Measurements from ENCODE around the gene KDM2B. TPM values are rescaled to one million over a fixed set of nuclear protein-coding genes. Genes with fewer than 3 reads are reported as not detected.

KDM2B gene
- total and polyA plus RNA-seq, 2 experiments from 2014 or later, result 13.6 to 22.7 TPM

- Histone ChIP-seq H3K36me3 (replicated peaks; ENCODE audit: insufficient read depth, low read depth) (no peaks in the 10 kb centered on the region), H3K27ac (no peak overlapping the region), H3K4me1 (ENCODE audit: insufficient read depth) (no peaks in the 10 kb centered on the region), H3K9me3 (ENCODE audit: low read depth) (no peaks in the 10 kb centered on the region), H3K79me2 (no peaks in the 10 kb centered on the region), H3K4me2 (no peak overlapping the region), H2AFZ (no peak overlapping the region), H3K4me3 (no peak overlapping the region), H4K20me1 (ENCODE audit: insufficient read depth, poor library complexity, severe bottlenecking) (no peaks in the 10 kb centered on the region), H3K9me2 (replicated peaks; ENCODE audit: insufficient read depth) (no peaks in the 10 kb centered on the region), H3K27me3 (no peaks in the 10 kb centered on the region)
- no peak for DNase-seq (ENCODE audit: low spot score)
- WGBS (ENCODE audit: low lambda C conversion rate, missing lambda C conversion rate), result 99% methylated on average over 46 of the region's 68 CpGs
- TF ChIP-seq EZH2phosphoT487 (IDR thresholded peaks at IDR 0.05; ENCODE audit: low read depth, severe bottlenecking, unreplicated experiment), result no peak
- TF ChIP-seq EZH2 (IDR thresholded peaks at IDR 0.05; ENCODE audit: borderline replicate concordance), result no peak
These were observed 138.5 kb downstream of the KDM2B start for GRCh38 chr12:121442028-121442948.

GRCh38 chr12:121441555-121441954 lies 139.3 kb downstream of the KDM2B start:
- 96% methylated on average over 17 of the region's 17 CpGs for WGBS (ENCODE audit: low lambda C conversion rate, missing lambda C conversion rate)

GRCh38 chr12:121440768-121441167 lies 140.1 kb downstream of the KDM2B start:
- Histone ChIP-seq H3K4me3 (no peak overlapping the region), H3K27me3 (no peaks in the 10 kb centered on the region), H3K79me2 (no peaks in the 10 kb centered on the region), H2AFZ (no peak overlapping the region), H4K20me1 (ENCODE audit: insufficient read depth, poor library complexity, severe bottlenecking) (no peaks in the 10 kb centered on the region), H3K27ac (no peak overlapping the region), H3K4me1 (ENCODE audit: insufficient read depth) (no peaks in the 10 kb centered on the region), H3K4me2 (no peak overlapping the region), H3K9me3 (ENCODE audit: low read depth) (no peaks in the 10 kb centered on the region), H3K9me2 (replicated peaks; ENCODE audit: insufficient read depth) (no peaks in the 10 kb centered on the region), H3K36me3 (replicated peaks; ENCODE audit: insufficient read depth, low read depth) (no peaks in the 10 kb centered on the region)
- 98% methylated on average over 15 of the region's 15 CpGs for WGBS (ENCODE audit: low lambda C conversion rate, missing lambda C conversion rate)
- no peak for DNase-seq (ENCODE audit: low spot score)
- TF ChIP-seq EZH2 (IDR thresholded peaks at IDR 0.05; ENCODE audit: borderline replicate concordance) (no peak), EZH2phosphoT487 (IDR thresholded peaks at IDR 0.05; ENCODE audit: low read depth, severe bottlenecking, unreplicated experiment) (no peak), CTCF (IDR thresholded peaks at IDR 0.05; ENCODE audit: poor library complexity) (no peak)

More at GRCh38 chr12:121441555-121441954, 139.3 kb downstream of the KDM2B start:
- H3K4me3 ChIP-seq, result no peak overlapping the region
- no peaks in the 10 kb centered on the region for H3K79me2 ChIP-seq
- no peak for TF ChIP-seq EZH2phosphoT487 (IDR thresholded peaks at IDR 0.05; ENCODE audit: low read depth, severe bottlenecking, unreplicated experiment)
- no peak for TF ChIP-seq EZH2 (IDR thresholded peaks at IDR 0.05; ENCODE audit: borderline replicate concordance)
- TF ChIP-seq CTCF (IDR thresholded peaks at IDR 0.05; ENCODE audit: poor library complexity), result no peak
- H2AFZ ChIP-seq, result no peak overlapping the region
- H3K27ac ChIP-seq, result no peak overlapping the region
- no peak overlapping the region for H3K4me2 ChIP-seq
- no peaks in the 10 kb centered on the region for H3K36me3 ChIP-seq (replicated peaks; ENCODE audit: insufficient read depth, low read depth)
- H4K20me1 ChIP-seq (ENCODE audit: insufficient read depth, poor library complexity, severe bottlenecking), result no peaks in the 10 kb centered on the region
- H3K9me3 ChIP-seq (ENCODE audit: low read depth), result no peaks in the 10 kb centered on the region
- no peaks in the 10 kb centered on the region for H3K27me3 ChIP-seq
- no peaks in the 10 kb centered on the region for H3K4me1 ChIP-seq (ENCODE audit: insufficient read depth)
- DNase-seq (ENCODE audit: low spot score), result no peak
- H3K9me2 ChIP-seq (replicated peaks; ENCODE audit: insufficient read depth), result no peaks in the 10 kb centered on the region

GRCh38 chr12:121439715-121440114 lies 141.1 kb downstream of the KDM2B start:
- H3K79me2 ChIP-seq, result no peaks in the 10 kb centered on the region
- H2AFZ ChIP-seq, result no peak overlapping the region
- H3K9me3 ChIP-seq (ENCODE audit: low read depth), result no peaks in the 10 kb centered on the region
- no peaks in the 10 kb centered on the region for H3K9me2 ChIP-seq (replicated peaks; ENCODE audit: insufficient read depth)
- 96% methylated on average over 16 of the region's 16 CpGs for WGBS (ENCODE audit: low lambda C conversion rate, missing lambda C conversion rate)
- no peaks in the 10 kb centered on the region for H4K20me1 ChIP-seq (ENCODE audit: insufficient read depth, poor library complexity, severe bottlenecking)
- no peak for TF ChIP-seq EZH2phosphoT487 (IDR thresholded peaks at IDR 0.05; ENCODE audit: low read depth, severe bottlenecking, unreplicated experiment)
- no peak for TF ChIP-seq EZH2 (IDR thresholded peaks at IDR 0.05; ENCODE audit: borderline replicate concordance)
- no peak for TF ChIP-seq CTCF (IDR thresholded peaks at IDR 0.05; ENCODE audit: poor library complexity)
- no peaks in the 10 kb centered on the region for H3K36me3 ChIP-seq (replicated peaks; ENCODE audit: insufficient read depth, low read depth)
- H3K27me3 ChIP-seq, result no peaks in the 10 kb centered on the region
- no peak overlapping the region for H3K4me3 ChIP-seq
- H3K4me2 ChIP-seq, result no peak overlapping the region
- no peaks in the 10 kb centered on the region for H3K4me1 ChIP-seq (ENCODE audit: insufficient read depth)
- no peak for DNase-seq (ENCODE audit: low spot score)
- H3K27ac ChIP-seq, result no peak overlapping the region
